DOHH2 (cell line): ENCODE results near the gene AIMP2.
"Not testable (repeated sequence)": the region's sequence is repeated elsewhere in the genome, so short reads cannot be mapped to it uniquely, and the experiment has no call there.

Experiments used
- CTCF ChIP-seq: fragments of 200-600 bp; sonication (generic); IDR thresholded peaks from one replicate; pipeline ENCODE4 v1.5.1; 2014; ENCODE audit warnings: antibody characterized with exemption, mild to moderate bottlenecking, low read depth, low read length; ENCODE audit not compliant: poor library complexity, severe bottlenecking
- EZH2phosphoT487 ChIP-seq: fragments of 200-600 bp; sonication (generic); IDR thresholded peaks from 2 replicates; pipeline ENCODE4 v1.6.1; 2017; ENCODE audit warnings: borderline replicate concordance, mild to moderate bottlenecking, antibody characterized with exemption, low read length, moderate library complexity, mixed read lengths

DNA sequence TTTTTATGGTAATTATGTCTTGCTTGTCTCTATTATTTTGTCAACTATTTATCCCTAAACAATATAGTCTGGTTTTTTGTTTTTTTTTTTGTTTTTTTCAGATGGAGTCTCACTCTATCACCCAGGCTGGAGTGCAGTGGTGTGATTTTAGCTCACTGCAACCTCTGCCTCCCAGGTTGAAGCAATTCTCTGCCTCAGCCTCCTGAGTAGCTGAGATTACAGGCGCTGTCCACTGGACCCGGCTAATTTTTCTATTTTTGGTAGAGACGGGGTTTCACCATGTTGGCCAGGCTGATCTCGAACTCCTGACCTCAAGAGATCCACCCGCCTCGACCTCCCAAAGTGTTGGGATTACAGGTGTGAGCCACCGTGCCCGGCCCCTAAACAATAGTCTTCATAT lies 1.3 kb downstream of the AIMP2 start:
- not testable (repeated sequence) for TF ChIP-seq CTCF, EZH2phosphoT487
